K562 (cell line): ENCODE results near the gene GIGYF1. TPM values are rescaled to one million over a fixed set of nuclear protein-coding genes. Genes with fewer than 3 reads are reported as not detected.

ENCODE experiments used
- EGR1 ChIP-seq: fragments of 450-650 bp; conservative IDR thresholded peaks from 2 replicates; pipeline ENCODE4 v1.6.1; 2017; ENCODE audit warnings: mild to moderate bottlenecking
- MAFK ChIP-seq: IDR thresholded peaks from 2 replicates; pipeline ENCODE4 v1.6.1; 2011; ENCODE audit warnings: low read length, improper control_type of control experiment
- MEF2D ChIP-seq: conservative IDR thresholded peaks from 2 replicates; pipeline ENCODE4 v1.6.1; 2016; ENCODE audit warnings: low read depth, missing genetic modification characterization, missing compliant biosample characterization
- NBN ChIP-seq: fragments of 450-650 bp; IDR thresholded peaks from 2 replicates; pipeline ENCODE4 v1.6.1; 2016; ENCODE audit warnings: low read depth, mild to moderate bottlenecking
- RB1 ChIP-seq: fragments of 450-650 bp; IDR thresholded peaks from 2 replicates; pipeline ENCODE4 v1.6.1; 2017; ENCODE audit warnings: low read depth, mild to moderate bottlenecking
- RBFOX2 ChIP-seq: fragments of 200-400 bp; formaldehyde crosslinking; IDR thresholded peaks from 2 replicates; pipeline ENCODE4 v1.6.1; 2017; ENCODE audit warnings: low read depth, mild to moderate bottlenecking, low read length, moderate library complexity
- SIN3A ChIP-seq, 2 experiments: fragments of 150-350 bp in 1 of 2; IDR thresholded peaks; 2 replicates each; pipeline ENCODE4 v1.6.1; 2011 to 2016; ENCODE audit warnings: borderline replicate concordance in 2 of 2, low read depth in 2 of 2, low read length in 2 of 2, mild to moderate bottlenecking in 2 of 2, moderate library complexity in 2 of 2; ENCODE audit not compliant: control insufficient read depth in 1 of 2
- SIN3B ChIP-seq: fragments of 450-650 bp; IDR thresholded peaks from 2 replicates; pipeline ENCODE4 v1.6.1; 2017; ENCODE audit warnings: low read depth, mild to moderate bottlenecking, moderate library complexity
- YY1 ChIP-seq, 3 experiments: IDR thresholded peaks; 2 replicates each; pipeline ENCODE4 v1.6.1; 2011; ENCODE audit warnings: low read length in 2 of 3, mild to moderate bottlenecking in 2 of 3, moderate library complexity in 2 of 3, borderline replicate concordance in 1 of 3, control low read depth in 1 of 3, low read depth in 1 of 3; ENCODE audit not compliant: insufficient read depth in 3 of 3, insufficient replicate concordance in 2 of 3, control insufficient read depth in 1 of 3, insufficient read length in 1 of 3; ENCODE audit errors: extremely low read depth in 1 of 3
- polyA plus RNA-seq, 8 experiments: library from polyadenylated mRNA; depleted of rRNA in 4 of 8; stranded (reverse) in 5 of 8; unstranded in 3 of 8; fragments of >200 nt; fragmentation: Nextera tagmentation in 2 of 8; fragmentation: Illumina TruSeq in 1 of 8; extraction: Ambion mirVana in 2 of 8; extraction: Trizol in 1 of 8; gene quantifications; 2 replicates each; pipeline versions ENCODE4 v1.2.1 to v1.2.3, GENCODE V29; 2011 to 2014; ENCODE audit warnings: inconsistent platforms in 1 of 8, missing spikeins in 1 of 8
- total RNA-seq, 7 experiments: library from RNA; depleted of rRNA in 6 of 7; stranded (reverse); fragments of >200 nt in 6 of 7; fragmentation: Illumina TruSeq in 2 of 7; extraction: Trizol in 2 of 7; gene quantifications; 2 replicates each; pipeline versions ENCODE4 v1.2.1 to v1.2.3, GENCODE V29; 2011 to 2021; ENCODE audit warnings: low replicate concordance in 1 of 7
- TF ChIP-seq, protein P1 (sequence below): fragments of 250-450 bp; sonication (Bioruptor Pico); IDR thresholded peaks from 2 replicates; pipeline ENCODE4 v1.9.0; 2021; ENCODE audit warnings: mild to moderate bottlenecking, inconsistent platforms
- TF ChIP-seq, protein P2 (sequence below), 2 experiments: IDR thresholded peaks; 2 replicates each; pipeline ENCODE4 v1.6.1; 2011; ENCODE audit warnings: borderline replicate concordance in 1 of 2, control low read depth in 1 of 2, low read depth in 1 of 2, low read length in 1 of 2, mild to moderate bottlenecking in 1 of 2, mixed read lengths in 1 of 2, moderate library complexity in 1 of 2; ENCODE audit not compliant: insufficient read depth in 1 of 2, insufficient read length in 1 of 2, poor library complexity in 1 of 2, severe bottlenecking in 1 of 2; ENCODE audit errors: extremely low read depth in 1 of 2
- TF ChIP-seq, protein P3 (sequence below): fragments of 450-650 bp; IDR thresholded peaks from 2 replicates; pipeline ENCODE4 v1.6.1; 2016
- TF ChIP-seq, protein P4 (sequence below): fragments of 250-450 bp; sonication (Bioruptor Pico); IDR thresholded peaks from 2 replicates; pipeline ENCODE4 v1.4.0; 2020

The GIGYF1 gene
- total and polyA plus RNA-seq, 9 of the 15 experiments (the other 6 are each of a cell fraction or from before 2014, with no cell fraction given): 0.56 to 76.2 (median 16.8) TPM

DNA sequence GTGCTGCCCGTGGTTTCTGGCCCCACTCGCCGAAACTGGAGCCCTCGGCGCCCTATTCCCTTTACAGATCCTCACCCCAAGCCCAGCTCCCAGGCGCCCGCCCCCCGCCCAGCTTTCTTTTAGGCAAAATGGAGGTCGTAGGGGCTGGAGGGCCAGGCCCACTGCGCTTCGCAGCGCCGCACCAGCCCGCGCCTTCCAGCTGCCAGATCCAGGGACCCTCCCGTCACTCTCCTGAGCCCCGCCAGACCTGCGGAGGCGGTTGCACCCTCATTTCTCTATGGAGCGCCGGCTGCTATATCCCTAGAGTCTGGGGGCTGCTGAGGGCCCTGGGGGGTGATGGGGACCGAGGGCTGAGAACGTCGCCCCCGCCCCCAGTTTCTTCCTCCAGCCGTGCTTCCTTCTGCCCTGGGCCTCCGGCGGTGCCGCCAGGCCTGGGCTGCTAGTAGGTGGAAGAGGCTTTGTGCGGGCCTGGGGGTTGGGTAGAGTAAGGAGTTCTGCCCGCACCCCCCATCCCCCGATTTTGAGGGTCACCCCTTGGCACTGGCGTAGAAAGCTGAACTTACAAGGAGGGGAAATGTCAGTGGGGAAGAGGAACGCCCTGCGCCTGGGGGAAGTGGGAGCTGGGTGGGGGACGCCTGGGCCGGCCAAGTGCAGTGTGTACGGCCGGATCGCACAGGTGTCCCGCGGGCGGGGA lies 19.5 kb downstream of the GIGYF1 start (continued):
- TF ChIP-seq MEF2D (tag) (no peak), RBFOX2 (peak; percentile 58), SIN3B (no peak), RB1 (0 out of 2 replicates have a peak, but pooled peaks have one; percentile 33), MAFK (no peak), EGR1 (peak; percentile 63; the same call in 1 of the 2 replicates), YY1 (IDR thresholded peaks at IDR 0.05; ENCODE audit: borderline replicate concordance in 1 of 3, control insufficient read depth in 1 of 3, extremely low read depth in 1 of 3, insufficient read depth in 3 of 3, insufficient read length in 1 of 3, insufficient replicate concordance in 2 of 3, low read depth in 1 of 3, low read length in 2 of 3) (peak in 1 of 3 experiments; percentile 67), SIN3A (IDR thresholded peaks at IDR 0.05; ENCODE audit: borderline replicate concordance in 2 of 2, control insufficient read depth in 1 of 2, low read depth in 2 of 2, low read length in 2 of 2) (0 out of 4 replicates have a peak, but pooled peaks of 1 of the 2 experiments have one; percentile 1), NBN (no peak)
- TF ChIP-seq, protein P1, sequence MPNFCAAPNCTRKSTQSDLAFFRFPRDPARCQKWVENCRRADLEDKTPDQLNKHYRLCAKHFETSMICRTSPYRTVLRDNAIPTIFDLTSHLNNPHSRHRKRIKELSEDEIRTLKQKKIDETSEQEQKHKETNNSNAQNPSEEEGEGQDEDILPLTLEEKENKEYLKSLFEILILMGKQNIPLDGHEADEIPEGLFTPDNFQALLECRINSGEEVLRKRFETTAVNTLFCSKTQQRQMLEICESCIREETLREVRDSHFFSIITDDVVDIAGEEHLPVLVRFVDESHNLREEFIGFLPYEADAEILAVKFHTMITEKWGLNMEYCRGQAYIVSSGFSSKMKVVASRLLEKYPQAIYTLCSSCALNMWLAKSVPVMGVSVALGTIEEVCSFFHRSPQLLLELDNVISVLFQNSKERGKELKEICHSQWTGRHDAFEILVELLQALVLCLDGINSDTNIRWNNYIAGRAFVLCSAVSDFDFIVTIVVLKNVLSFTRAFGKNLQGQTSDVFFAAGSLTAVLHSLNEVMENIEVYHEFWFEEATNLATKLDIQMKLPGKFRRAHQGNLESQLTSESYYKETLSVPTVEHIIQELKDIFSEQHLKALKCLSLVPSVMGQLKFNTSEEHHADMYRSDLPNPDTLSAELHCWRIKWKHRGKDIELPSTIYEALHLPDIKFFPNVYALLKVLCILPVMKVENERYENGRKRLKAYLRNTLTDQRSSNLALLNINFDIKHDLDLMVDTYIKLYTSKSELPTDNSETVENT: 0 out of 2 replicates have a peak, but pooled peaks have one; percentile 12
- TF ChIP-seq, protein P2, sequence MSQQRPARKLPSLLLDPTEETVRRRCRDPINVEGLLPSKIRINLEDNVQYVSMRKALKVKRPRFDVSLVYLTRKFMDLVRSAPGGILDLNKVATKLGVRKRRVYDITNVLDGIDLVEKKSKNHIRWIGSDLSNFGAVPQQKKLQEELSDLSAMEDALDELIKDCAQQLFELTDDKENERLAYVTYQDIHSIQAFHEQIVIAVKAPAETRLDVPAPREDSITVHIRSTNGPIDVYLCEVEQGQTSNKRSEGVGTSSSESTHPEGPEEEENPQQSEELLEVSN (IDR thresholded peaks at IDR 0.05; ENCODE audit: borderline replicate concordance in 1 of 2, extremely low read depth in 1 of 2, insufficient read depth in 1 of 2, insufficient read length in 1 of 2, low read depth in 1 of 2, low read length in 1 of 2, poor library complexity in 1 of 2, severe bottlenecking in 1 of 2): peak in 1 of 2 experiments; percentile 18
- TF ChIP-seq, protein P3, sequence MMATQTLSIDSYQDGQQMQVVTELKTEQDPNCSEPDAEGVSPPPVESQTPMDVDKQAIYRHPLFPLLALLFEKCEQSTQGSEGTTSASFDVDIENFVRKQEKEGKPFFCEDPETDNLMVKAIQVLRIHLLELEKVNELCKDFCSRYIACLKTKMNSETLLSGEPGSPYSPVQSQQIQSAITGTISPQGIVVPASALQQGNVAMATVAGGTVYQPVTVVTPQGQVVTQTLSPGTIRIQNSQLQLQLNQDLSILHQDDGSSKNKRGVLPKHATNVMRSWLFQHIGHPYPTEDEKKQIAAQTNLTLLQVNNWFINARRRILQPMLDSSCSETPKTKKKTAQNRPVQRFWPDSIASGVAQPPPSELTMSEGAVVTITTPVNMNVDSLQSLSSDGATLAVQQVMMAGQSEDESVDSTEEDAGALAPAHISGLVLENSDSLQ: peak; percentile 22; the same call in 1 of the 2 replicates
- TF ChIP-seq, protein P4, sequence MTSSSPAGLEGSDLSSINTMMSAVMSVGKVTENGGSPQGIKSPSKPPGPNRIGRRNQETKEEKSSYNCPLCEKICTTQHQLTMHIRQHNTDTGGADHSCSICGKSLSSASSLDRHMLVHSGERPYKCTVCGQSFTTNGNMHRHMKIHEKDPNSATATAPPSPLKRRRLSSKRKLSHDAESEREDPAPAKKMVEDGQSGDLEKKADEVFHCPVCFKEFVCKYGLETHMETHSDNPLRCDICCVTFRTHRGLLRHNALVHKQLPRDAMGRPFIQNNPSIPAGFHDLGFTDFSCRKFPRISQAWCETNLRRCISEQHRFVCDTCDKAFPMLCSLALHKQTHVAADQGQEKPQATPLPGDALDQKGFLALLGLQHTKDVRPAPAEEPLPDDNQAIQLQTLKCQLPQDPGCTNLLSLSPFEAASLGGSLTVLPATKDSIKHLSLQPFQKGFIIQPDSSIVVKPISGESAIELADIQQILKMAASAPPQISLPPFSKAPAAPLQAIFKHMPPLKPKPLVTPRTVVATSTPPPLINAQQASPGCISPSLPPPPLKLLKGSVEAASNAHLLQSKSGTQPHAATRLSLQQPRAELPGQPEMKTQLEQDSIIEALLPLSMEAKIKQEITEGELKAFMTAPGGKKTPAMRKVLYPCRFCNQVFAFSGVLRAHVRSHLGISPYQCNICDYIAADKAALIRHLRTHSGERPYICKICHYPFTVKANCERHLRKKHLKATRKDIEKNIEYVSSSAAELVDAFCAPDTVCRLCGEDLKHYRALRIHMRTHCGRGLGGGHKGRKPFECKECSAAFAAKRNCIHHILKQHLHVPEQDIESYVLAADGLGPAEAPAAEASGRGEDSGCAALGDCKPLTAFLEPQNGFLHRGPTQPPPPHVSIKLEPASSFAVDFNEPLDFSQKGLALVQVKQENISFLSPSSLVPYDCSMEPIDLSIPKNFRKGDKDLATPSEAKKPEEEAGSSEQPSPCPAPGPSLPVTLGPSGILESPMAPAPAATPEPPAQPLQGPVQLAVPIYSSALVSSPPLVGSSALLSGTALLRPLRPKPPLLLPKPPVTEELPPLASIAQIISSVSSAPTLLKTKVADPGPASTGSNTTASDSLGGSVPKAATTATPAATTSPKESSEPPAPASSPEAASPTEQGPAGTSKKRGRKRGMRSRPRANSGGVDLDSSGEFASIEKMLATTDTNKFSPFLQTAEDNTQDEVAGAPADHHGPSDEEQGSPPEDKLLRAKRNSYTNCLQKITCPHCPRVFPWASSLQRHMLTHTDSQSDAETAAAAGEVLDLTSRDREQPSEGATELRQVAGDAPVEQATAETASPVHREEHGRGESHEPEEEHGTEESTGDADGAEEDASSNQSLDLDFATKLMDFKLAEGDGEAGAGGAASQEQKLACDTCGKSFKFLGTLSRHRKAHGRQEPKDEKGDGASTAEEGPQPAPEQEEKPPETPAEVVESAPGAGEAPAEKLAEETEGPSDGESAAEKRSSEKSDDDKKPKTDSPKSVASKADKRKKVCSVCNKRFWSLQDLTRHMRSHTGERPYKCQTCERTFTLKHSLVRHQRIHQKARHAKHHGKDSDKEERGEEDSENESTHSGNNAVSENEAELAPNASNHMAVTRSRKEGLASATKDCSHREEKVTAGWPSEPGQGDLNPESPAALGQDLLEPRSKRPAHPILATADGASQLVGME (CRISPR knock-in tag): no peak
